ENCODE measurements around the gene GPBP1. TPM values are rescaled to one million over a fixed set of nuclear protein-coding genes. Genes with fewer than 3 reads are reported as not detected.

GPBP1 gene
- total RNA-seq, 2 donors from 2014 or later, result 46.5 to 73.8 TPM

GRCh38 chr5:57302164-57302563 lies 128.3 kb downstream of the GPBP1 start:
- no peak overlapping the region for H3K9ac ChIP-seq (ENCODE audit: low read depth in 2 of 2, low read length in 2 of 2)
- DNase-seq, result peak; percentile 71
- intact Hi-C loops (cut with DNase I), result loop anchor here (10.0 kb wide), 1 partner anchor 583 kb away; no protein-coding TSS in a partner anchor
- H3K27me3 ChIP-seq, result no peaks in the 10 kb centered on the region
- no peaks in the 10 kb centered on the region for H3K36me3 ChIP-seq
- no peaks in the 10 kb centered on the region for H3K9me3 ChIP-seq
- no peak overlapping the region for H3K27ac ChIP-seq
- H3K4me1 ChIP-seq, result no peaks in the 10 kb centered on the region
- TF ChIP-seq CTCF (IDR thresholded peaks at IDR 0.05), result no peak
- H3K4me3 ChIP-seq, result no peak overlapping the region

GRCh38 chr5:57302643-57303042 lies 128.8 kb downstream of the GPBP1 start:
- no peaks in the 10 kb centered on the region for H3K4me1 ChIP-seq
- intact Hi-C loops (cut with DNase I), result loop anchor here (10.0 kb wide), 1 partner anchor 582 kb away; no protein-coding TSS in a partner anchor
- no peaks in the 10 kb centered on the region for H3K9me3 ChIP-seq
- H3K9ac ChIP-seq (ENCODE audit: low read depth in 2 of 2, low read length in 2 of 2), result no peak overlapping the region
- no peaks in the 10 kb centered on the region for H3K36me3 ChIP-seq
- no peak overlapping the region for H3K4me3 ChIP-seq
- DNase-seq, result no peak
- TF ChIP-seq CTCF (IDR thresholded peaks at IDR 0.05), result no peak
- no peaks in the 10 kb centered on the region for H3K27me3 ChIP-seq
- no peak overlapping the region for H3K27ac ChIP-seq

DNA sequence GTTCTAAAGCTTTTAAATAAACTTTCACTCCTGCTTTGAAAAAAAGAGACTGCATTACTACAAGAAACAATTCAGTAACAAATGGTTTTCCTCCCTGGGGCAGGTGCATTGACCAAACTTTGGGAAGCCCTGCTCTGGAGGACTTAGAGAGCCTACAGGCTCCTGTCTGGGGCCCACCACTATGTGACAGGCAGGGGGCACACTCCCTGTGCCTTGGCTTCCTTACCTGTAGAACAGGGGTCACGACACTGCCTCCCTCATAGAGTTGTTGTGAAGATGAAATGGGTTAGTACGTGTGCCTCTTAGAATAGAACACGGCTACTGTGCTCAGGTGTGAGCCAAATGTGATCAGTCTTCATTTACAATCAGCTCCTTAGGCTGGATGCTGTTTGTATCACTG lies 130.1 kb downstream of the GPBP1 start:
- H3K4me1 ChIP-seq, result no peaks in the 10 kb centered on the region
- H3K36me3 ChIP-seq, result no peaks in the 10 kb centered on the region
- no peaks in the 10 kb centered on the region for H3K9me3 ChIP-seq
- H3K27ac ChIP-seq, result no peak overlapping the region
- H3K4me3 ChIP-seq, result no peak overlapping the region
- TF ChIP-seq CTCF (IDR thresholded peaks at IDR 0.05), result no peak
- H3K27me3 ChIP-seq, result no peaks in the 10 kb centered on the region
- intact Hi-C loops (cut with DNase I), result loop anchor here (10.0 kb wide), 1 partner anchor 581 kb away; no protein-coding TSS in a partner anchor
- no peak for DNase-seq
- no peak overlapping the region for H3K9ac ChIP-seq (ENCODE audit: low read depth in 2 of 2, low read length in 2 of 2)

DNA sequence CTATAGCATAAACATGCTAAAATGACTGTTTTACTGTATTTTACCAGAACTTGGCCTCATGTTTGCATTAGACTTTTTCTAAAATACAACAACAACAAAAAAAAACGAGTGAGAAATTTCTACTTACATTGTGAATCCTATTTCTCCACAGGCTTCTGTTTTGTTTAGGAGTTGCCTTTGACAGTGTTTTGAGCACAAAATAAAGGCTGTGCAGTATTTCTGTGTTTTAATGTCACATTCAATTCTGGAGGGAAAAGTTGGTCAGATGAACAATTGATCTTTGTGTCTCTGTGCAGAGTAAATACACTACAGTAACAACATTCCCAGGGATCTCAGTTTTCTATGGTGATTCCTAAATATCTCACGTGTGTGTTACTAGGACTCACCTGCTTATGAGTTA lies 131.1 kb downstream of the GPBP1 start:
- no peak for DNase-seq
- no peak for TF ChIP-seq CTCF (IDR thresholded peaks at IDR 0.05)
- Histone ChIP-seq H3K27ac (no peak overlapping the region), H3K9me3 (no peaks in the 10 kb centered on the region), H3K36me3 (no peaks in the 10 kb centered on the region), H3K4me3 (no peak overlapping the region), H3K9ac (ENCODE audit: low read depth in 2 of 2, low read length in 2 of 2) (no peak overlapping the region), H3K4me1 (no peaks in the 10 kb centered on the region), H3K27me3 (no peaks in the 10 kb centered on the region)
- intact Hi-C loops (cut with DNase I), result loop anchor here (10.0 kb wide), 1 partner anchor 580 kb away; no protein-coding TSS in a partner anchor

- H3K36me3 ChIP-seq, result no peaks in the 10 kb centered on the region
- H3K4me3 ChIP-seq, result no peak overlapping the region
- no peaks in the 10 kb centered on the region for H3K9me3 ChIP-seq
- no peak overlapping the region for H3K9ac ChIP-seq (ENCODE audit: low read depth in 2 of 2, low read length in 2 of 2)
- no peak for DNase-seq
- no peak overlapping the region for H3K27ac ChIP-seq
- TF ChIP-seq CTCF (IDR thresholded peaks at IDR 0.05), result no peak
- intact Hi-C loops (cut with DNase I), result loop anchor here (10.0 kb wide), 1 partner anchor 578 kb away; no protein-coding TSS in a partner anchor
- no peaks in the 10 kb centered on the region for H3K27me3 ChIP-seq
- no peaks in the 10 kb centered on the region for H3K4me1 ChIP-seq
These were observed 132.5 kb downstream of the GPBP1 start for GRCh38 chr5:57306359-57306758.
